HUES64 (cell line): ENCODE data around the gene SCGB2A2.

Experiments used
- H3K27ac ChIP-seq: 2 replicates; pipeline ENCODE4 v1.7.0; 2013; ENCODE audit warnings: low read depth, low read length, inconsistent platforms
- H3K27me3 ChIP-seq: 2 replicates; pipeline ENCODE4 v1.6.1; 2013; ENCODE audit warnings: mild to moderate bottlenecking, low read length; ENCODE audit not compliant: insufficient read depth
- H3K36me3 ChIP-seq: 2 replicates; pipeline ENCODE4 v1.6.1; 2013; ENCODE audit warnings: mild to moderate bottlenecking, low read length; ENCODE audit not compliant: insufficient read depth
- H3K4me1 ChIP-seq: 2 replicates; pipeline ENCODE4 v1.6.1; 2013; ENCODE audit warnings: mild to moderate bottlenecking, low read length, moderate library complexity; ENCODE audit not compliant: insufficient read depth
- H3K4me3 ChIP-seq: 2 replicates; pipeline ENCODE4 v1.5.1; 2013; ENCODE audit warnings: mild to moderate bottlenecking, low read length, moderate library complexity
- H3K9ac ChIP-seq: 2 replicates; pipeline ENCODE4 v1.6.1; 2013; ENCODE audit warnings: mild to moderate bottlenecking, low read depth, low read length
- H3K9me3 ChIP-seq: 2 replicates; pipeline ENCODE4 v1.6.1; 2013; ENCODE audit warnings: low read depth, low read length; ENCODE audit not compliant: insufficient read depth
- WGBS: fragments of 150-250, 120-280 bp; methylation state at CpG from one replicate; pipeline ENCODE4 v1.1.7; 2013; ENCODE audit warnings: missing lambda C conversion rate; 5-methylcytosine and 5-hydroxymethylcytosine counted together

Gene SCGB2A2

GRCh38 chr11:62253999-62254542 is 15.9 kb upstream of the SCGB2A2 start:
- Histone ChIP-seq H3K9ac (no peak overlapping the region), H3K9me3 (peaks cover 30% of the 10 kb centered on the region), H3K27ac (no peak overlapping the region), H3K4me1 (no peaks in the 10 kb centered on the region), H3K36me3 (no peaks in the 10 kb centered on the region), H3K27me3 (no peaks in the 10 kb centered on the region), H3K4me3 (no peak overlapping the region)
- 61% methylated on average over 2 of the region's 3 CpGs for WGBS

GRCh38 chr11:62256281-62256680 is 13.7 kb upstream of the SCGB2A2 start:
- 78% methylated on average over 2 of the region's 2 CpGs for WGBS

GRCh38 chr11:62260261-62260953 is 9.6 kb upstream of the SCGB2A2 start:
- Histone ChIP-seq H3K36me3 (no peaks in the 10 kb centered on the region), H3K9ac (no peak overlapping the region), H3K4me3 (no peak overlapping the region), H3K27me3 (peaks cover 4% of the 10 kb centered on the region; the same call in 1 of the 2 replicates), H3K4me1 (0 out of 2 replicates have a peak, but pooled peaks cover 6% of the 10 kb centered on the region), H3K9me3 (no peaks in the 10 kb centered on the region), H3K27ac (no peak overlapping the region)
- WGBS: 74% methylated on average over 6 of the region's 6 CpGs

More at GRCh38 chr11:62256281-62256680, 13.7 kb upstream of the SCGB2A2 start:
- no peak overlapping the region for H3K9ac ChIP-seq
- no peaks in the 10 kb centered on the region for H3K36me3 ChIP-seq
- no peaks in the 10 kb centered on the region for H3K27me3 ChIP-seq
- H3K4me3 ChIP-seq: no peak overlapping the region
- H3K27ac ChIP-seq: no peak overlapping the region
- H3K4me1 ChIP-seq: 0 out of 2 replicates have a peak, but pooled peaks cover 6% of the 10 kb centered on the region
- H3K9me3 ChIP-seq: peaks cover 20% of the 10 kb centered on the region

GRCh38 chr11:62264004-62264403 is 6.0 kb upstream of the SCGB2A2 start:
- Histone ChIP-seq H3K36me3 (no peaks in the 10 kb centered on the region), H3K4me1 (0 out of 2 replicates have a peak, but pooled peaks cover 6% of the 10 kb centered on the region), H3K4me3 (no peak overlapping the region), H3K27ac (no peak overlapping the region), H3K9me3 (no peaks in the 10 kb centered on the region), H3K27me3 (peaks cover 4% of the 10 kb centered on the region; the same call in 1 of the 2 replicates), H3K9ac (no peak overlapping the region)
- WGBS: 100% methylated on average over 1 of the region's 1 CpG

- no peak overlapping the region for H3K27ac ChIP-seq
- WGBS: 87% methylated on average over 4 of the region's 4 CpGs
- H3K9ac ChIP-seq: no peak overlapping the region
- peaks cover 4% of the 10 kb centered on the region; the same call in 1 of the 2 replicates for H3K27me3 ChIP-seq
- H3K4me1 ChIP-seq: no peaks in the 10 kb centered on the region
- H3K36me3 ChIP-seq: no peaks in the 10 kb centered on the region
- H3K4me3 ChIP-seq: no peak overlapping the region
- H3K9me3 ChIP-seq: no peaks in the 10 kb centered on the region
Observed at GRCh38 chr11:62266558-62266957, 3.4 kb upstream of the SCGB2A2 start.

- Histone ChIP-seq H3K36me3 (no peaks in the 10 kb centered on the region), H3K4me3 (no peak overlapping the region), H3K9me3 (no peaks in the 10 kb centered on the region), H3K4me1 (no peaks in the 10 kb centered on the region), H3K9ac (no peak overlapping the region), H3K27ac (no peak overlapping the region), H3K27me3 (no peaks in the 10 kb centered on the region)
- WGBS: 100% methylated on average over 1 of the region's 1 CpG
Observed at GRCh38 chr11:62267050-62267449, 2.9 kb upstream of the SCGB2A2 start.

- no peaks in the 10 kb centered on the region for H3K27me3 ChIP-seq
- H3K4me3 ChIP-seq: no peak overlapping the region
- H3K9me3 ChIP-seq: no peaks in the 10 kb centered on the region
- 92% methylated on average over 3 of the region's 3 CpGs for WGBS
- H3K27ac ChIP-seq: no peak overlapping the region
- no peak overlapping the region for H3K9ac ChIP-seq
- no peaks in the 10 kb centered on the region for H3K36me3 ChIP-seq
- H3K4me1 ChIP-seq: no peaks in the 10 kb centered on the region
Observed at GRCh38 chr11:62267576-62267975, 2.4 kb upstream of the SCGB2A2 start.

GRCh38 chr11:62273284-62273683 is 3.3 kb downstream of the SCGB2A2 start:
- Histone ChIP-seq H3K9me3 (peaks cover 5% of the 10 kb centered on the region; the same call in 1 of the 2 replicates), H3K4me1 (0 out of 2 replicates have a peak, but pooled peaks cover 3% of the 10 kb centered on the region), H3K27ac (no peak overlapping the region), H3K36me3 (no peaks in the 10 kb centered on the region), H3K4me3 (no peak overlapping the region), H3K27me3 (no peaks in the 10 kb centered on the region), H3K9ac (no peak overlapping the region)
- WGBS: 84% methylated on average over 5 of the region's 5 CpGs

GRCh38 chr11:62273789-62274275 is 3.9 kb downstream of the SCGB2A2 start:
- no peak overlapping the region for H3K27ac ChIP-seq
- WGBS: 91% methylated on average over 7 of the region's 7 CpGs
- no peaks in the 10 kb centered on the region for H3K36me3 ChIP-seq
- no peak overlapping the region for H3K4me3 ChIP-seq
- no peaks in the 10 kb centered on the region for H3K27me3 ChIP-seq
- H3K9ac ChIP-seq: no peak overlapping the region
- H3K9me3 ChIP-seq: peaks cover 5% of the 10 kb centered on the region; the same call in 1 of the 2 replicates
- H3K4me1 ChIP-seq: 0 out of 2 replicates have a peak, but pooled peaks cover 3% of the 10 kb centered on the region

- Histone ChIP-seq H3K36me3 (no peaks in the 10 kb centered on the region), H3K9me3 (peaks cover 42% of the 10 kb centered on the region), H3K4me3 (no peak overlapping the region), H3K4me1 (no peaks in the 10 kb centered on the region), H3K9ac (no peak overlapping the region), H3K27ac (no peak overlapping the region), H3K27me3 (no peaks in the 10 kb centered on the region)
Observed at GRCh38 chr11:62280452-62280851, 10.5 kb downstream of the SCGB2A2 start.

GRCh38 chr11:62295504-62295903 is 25.5 kb downstream of the SCGB2A2 start:
- H3K27me3 ChIP-seq: peaks cover 3% of the 10 kb centered on the region; the same call in 1 of the 2 replicates
- H3K36me3 ChIP-seq: no peaks in the 10 kb centered on the region
- H3K4me3 ChIP-seq: no peak overlapping the region
- H3K9me3 ChIP-seq: no peaks in the 10 kb centered on the region
- H3K4me1 ChIP-seq: no peaks in the 10 kb centered on the region
- H3K9ac ChIP-seq: no peak overlapping the region
- no peak overlapping the region for H3K27ac ChIP-seq
- 77% methylated on average over 2 of the region's 2 CpGs for WGBS
